ENCODE data around the gene DCANP1.

The DCANP1 gene

DNA sequence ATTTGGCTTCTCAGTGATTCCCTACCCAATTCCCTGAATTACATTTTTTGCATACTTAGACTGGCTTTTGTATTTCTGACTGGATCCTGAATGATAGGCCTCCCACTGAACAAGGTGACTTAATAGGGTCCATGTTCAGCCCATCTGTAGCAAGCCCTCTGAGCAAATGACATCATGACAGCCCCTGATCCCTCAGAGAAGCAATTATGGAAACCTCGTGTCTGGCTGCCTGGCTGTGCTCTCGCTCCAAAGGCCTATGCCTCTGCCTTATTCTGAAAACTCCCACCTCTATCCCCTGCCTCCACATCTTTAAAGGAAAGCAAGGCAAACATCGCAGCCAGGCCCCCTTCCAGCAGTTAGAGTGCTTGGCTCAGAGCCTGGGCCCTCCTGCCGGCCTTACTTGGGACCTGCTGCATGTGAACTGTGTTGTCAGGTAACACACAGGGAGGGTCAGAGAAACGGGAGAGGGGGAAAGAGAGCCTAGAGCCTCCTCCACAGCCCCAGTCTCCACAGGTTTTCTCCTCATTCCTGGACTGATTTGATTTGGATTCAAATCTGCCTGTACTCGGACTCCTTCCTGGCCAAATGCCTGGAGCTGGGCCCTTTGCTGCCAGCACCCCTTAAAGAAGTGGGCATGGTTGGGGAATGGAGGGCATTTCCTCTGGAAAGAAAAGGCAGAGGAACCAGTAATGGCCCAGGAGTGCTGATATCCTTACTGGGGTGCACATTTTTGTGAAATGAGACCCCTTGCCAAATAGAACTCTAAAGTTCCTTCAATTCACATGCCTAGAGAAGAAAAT lies 3.8 kb downstream of the DCANP1 start:
- in situ Hi-C loops (cut with MboI; ENCODE audit: low sequenced_read_pairs): no loop called here

GRCh38 chr5:135442431-135443160 lies 4.6 kb downstream of the DCANP1 start:
- in situ Hi-C loops (cut with MboI; ENCODE audit: low sequenced_read_pairs): no loop called here

DNA sequence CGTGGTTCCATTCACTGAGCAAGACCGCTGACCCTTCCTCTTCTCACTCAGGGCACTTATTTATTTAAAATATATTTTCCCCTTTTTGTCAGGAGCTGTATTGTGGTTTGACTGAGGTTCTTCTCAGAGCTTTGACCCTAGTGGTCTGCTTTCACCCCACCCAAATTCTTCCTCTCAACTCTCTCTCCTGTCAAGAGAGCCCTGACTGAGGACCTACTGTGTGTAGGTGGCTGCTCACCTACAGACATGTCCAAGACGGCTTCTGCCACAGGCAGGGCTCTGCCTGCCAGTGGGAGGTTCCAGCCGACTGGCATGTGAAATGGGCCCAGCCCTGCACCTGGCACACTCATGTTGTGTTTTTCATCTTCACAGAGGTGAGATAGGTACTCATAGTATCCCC lies 5.2 kb downstream of the DCANP1 start:
- in situ Hi-C loops (cut with MboI; ENCODE audit: low sequenced_read_pairs): no loop called here

DNA sequence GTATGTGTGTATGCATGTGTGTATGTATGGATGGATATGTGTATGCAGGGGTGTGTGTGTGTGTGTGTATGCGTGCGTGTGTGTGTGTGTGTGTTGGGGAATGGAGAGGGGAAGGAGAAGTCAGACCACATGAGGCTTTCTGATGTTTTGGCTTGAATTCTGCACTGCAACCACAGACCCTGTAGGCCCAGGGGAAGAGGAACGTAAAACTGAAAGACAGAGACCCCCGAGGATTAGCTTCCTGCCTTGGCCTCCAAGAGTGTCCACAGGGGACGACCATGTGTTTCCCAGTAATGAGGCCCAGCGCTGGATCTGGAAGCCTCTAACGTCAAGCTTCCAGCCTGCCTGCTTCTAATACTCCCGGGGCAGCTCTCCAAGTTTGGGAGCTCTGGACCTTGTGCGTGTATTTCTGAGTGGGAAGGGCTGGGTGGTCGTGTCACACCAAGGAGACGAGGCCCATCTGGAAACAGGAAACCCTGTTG lies 5.8 kb downstream of the DCANP1 start:
- in situ Hi-C loops (cut with MboI; ENCODE audit: low sequenced_read_pairs): no loop called here

GRCh38 chr5:135440916-135441315 lies 6.2 kb downstream of the DCANP1 start:
- in situ Hi-C loops (cut with MboI; ENCODE audit: low sequenced_read_pairs): no loop called here

GRCh38 chr5:135439231-135440205 lies 7.6 kb downstream of the DCANP1 start:
- in situ Hi-C loops (cut with MboI; ENCODE audit: low sequenced_read_pairs): no loop called here

GRCh38 chr5:135438636-135439221 lies 8.4 kb downstream of the DCANP1 start:
- in situ Hi-C loops (cut with MboI; ENCODE audit: low sequenced_read_pairs): no loop called here

GRCh38 chr5:135437796-135438560 lies 9.2 kb downstream of the DCANP1 start:
- in situ Hi-C loops (cut with MboI; ENCODE audit: low sequenced_read_pairs): no loop called here

- in situ Hi-C loops (cut with MboI; ENCODE audit: low sequenced_read_pairs): no loop called here
These were observed 9.7 kb downstream of the DCANP1 start for GRCh38 chr5:135437422-135437795.

DNA sequence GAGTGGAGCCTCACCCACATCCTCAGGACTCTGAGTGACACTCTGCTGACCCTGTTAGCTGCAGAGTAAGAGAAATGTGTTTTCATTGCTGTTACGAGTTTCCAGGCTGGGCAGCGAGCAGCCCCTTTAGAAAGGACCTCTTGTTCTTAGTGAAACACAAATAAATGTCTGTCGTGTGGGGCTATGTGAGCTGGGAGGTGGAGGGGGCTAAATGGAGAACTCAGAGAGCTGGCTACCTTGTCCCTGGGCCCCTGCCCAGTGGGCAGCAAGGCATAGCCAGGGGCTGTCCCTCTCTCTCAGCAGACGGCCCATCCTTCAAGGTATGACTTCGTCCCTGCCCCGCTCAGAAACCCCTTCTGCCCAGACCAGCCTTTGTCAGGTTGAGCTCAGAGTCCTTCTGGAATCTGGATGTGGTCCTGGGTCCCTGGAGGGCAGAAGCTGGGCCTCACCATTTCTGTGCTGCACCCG lies 10.2 kb downstream of the DCANP1 start:
- in situ Hi-C loops (cut with MboI; ENCODE audit: low sequenced_read_pairs): no loop called here

DNA sequence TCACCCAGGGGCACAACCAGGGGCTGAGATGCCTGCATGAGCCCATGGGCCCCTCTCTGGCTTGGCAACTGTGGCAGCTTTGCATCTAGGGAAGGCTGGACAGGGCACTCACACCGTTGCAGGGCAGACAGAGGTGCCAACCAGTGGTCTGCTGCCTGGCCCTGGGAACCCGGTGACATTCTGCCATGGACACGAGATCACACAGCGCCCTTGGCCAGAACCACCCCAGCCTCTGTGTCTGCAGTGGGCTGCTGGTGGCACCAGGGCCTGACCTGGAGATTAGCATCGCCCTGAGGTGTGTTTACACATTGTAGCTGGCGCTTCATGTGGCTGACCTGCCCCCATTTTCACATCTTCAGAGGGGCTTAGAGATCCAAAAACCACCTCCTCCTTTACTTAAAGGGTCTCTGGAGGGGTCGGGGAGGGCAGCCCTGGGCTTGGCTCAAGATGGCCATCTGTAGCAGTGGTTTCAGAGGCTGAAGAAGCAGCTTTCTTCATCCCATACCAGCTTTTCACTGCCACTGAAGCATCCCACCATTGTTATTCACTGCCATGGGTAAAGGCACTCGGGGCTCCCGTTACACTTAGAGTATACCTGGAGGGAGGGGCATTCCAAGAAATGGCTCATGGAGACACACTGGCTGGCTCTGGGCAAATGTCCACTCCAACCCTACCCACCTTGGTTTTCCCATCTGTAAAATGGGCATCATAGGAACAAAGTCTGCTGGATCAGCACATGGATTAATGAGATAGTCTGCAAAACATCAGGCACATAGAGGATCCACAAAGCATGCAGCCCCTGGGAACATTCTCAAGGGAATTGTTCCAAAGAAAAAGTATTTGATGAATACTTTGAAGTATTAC lies 11.4 kb downstream of the DCANP1 start:
- in situ Hi-C loops (cut with MboI; ENCODE audit: low sequenced_read_pairs): no loop called here

DNA sequence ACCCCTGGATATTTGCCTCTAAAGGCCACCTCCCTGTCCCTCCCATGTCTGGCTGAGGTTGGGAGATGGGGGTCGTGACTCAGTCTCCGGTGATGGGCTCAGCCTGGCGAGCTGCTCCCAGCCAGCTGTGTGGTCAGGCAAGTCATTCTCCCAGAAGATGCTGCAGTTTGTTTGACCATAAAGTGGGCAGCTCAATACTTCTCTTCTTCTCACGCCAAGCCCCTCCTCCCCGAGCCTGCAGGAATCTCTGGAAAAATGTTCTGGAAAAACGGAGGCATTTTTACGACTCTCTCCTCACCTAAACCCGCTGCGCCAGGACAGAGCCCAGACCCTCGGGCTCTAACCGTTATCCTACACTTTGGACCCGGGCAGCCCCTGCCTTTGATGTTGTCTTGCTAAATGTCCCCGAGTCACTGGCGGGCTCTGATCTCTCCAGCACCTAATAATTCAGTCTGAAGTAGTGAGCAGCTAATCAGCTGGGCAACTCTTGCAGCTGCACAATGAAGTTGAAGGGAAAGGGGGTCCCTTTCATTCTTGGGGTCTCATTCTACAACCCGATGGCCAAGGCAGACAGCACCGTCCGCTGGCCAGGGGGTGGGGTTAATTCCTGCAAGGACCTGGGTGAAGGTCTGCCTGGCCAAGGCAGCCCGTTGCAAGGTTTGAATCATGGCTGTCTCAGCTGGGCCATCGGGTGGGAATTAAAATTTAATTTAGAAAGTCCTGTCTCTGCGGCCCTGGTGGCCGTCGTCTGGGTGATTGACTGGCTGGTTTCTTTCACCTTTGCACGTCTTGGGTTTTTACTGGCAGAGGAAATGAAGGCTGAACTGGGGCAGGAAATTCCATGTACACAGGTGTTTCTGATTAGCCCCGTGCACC lies 12.3 kb downstream of the DCANP1 start:
- in situ Hi-C loops (cut with MboI; ENCODE audit: low sequenced_read_pairs): no loop called here

DNA sequence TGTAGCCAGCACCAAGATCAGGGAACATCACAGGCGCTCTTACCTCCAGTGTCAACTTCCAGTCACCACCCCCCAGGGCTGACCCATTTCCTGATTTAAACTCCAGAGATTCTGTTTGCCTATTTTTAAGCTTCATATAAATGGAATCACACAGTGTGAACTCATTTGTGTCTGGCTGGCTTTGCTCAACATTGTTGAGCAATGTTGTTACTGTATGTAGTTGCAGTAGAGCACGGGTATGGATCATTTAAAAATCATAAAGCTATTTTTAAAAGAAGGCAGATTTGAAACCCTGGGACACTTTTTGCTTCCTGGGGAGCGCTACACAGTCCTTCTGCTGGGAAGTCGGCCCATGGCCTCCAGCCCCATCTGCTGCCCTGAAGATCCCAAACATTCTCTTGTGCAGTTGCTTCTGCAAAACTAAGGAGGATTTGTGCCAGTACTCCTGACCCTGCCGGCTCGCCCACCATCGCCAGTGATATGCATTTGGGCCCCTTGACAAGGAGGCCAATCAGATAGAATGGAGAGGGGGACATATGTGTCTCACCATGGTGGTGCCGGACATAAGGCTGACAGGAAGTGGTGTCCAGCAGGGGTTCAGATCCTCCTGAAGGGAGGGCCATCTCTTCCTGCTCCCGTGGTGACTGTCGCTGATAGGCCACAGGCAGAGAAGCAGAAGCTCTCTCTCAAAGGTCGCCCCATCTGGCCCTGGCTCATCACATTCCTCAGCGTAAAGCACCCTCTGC lies 13.3 kb downstream of the DCANP1 start:
- in situ Hi-C loops (cut with MboI; ENCODE audit: low sequenced_read_pairs): no loop called here

GRCh38 chr5:135432113-135432512 lies 15.0 kb downstream of the DCANP1 start:
- in situ Hi-C loops (cut with MboI; ENCODE audit: low sequenced_read_pairs): no loop called here

- in situ Hi-C loops (cut with MboI; ENCODE audit: low sequenced_read_pairs): no loop called here
These were observed 17.1 kb downstream of the DCANP1 start for GRCh38 chr5:135430135-135430437.

DNA sequence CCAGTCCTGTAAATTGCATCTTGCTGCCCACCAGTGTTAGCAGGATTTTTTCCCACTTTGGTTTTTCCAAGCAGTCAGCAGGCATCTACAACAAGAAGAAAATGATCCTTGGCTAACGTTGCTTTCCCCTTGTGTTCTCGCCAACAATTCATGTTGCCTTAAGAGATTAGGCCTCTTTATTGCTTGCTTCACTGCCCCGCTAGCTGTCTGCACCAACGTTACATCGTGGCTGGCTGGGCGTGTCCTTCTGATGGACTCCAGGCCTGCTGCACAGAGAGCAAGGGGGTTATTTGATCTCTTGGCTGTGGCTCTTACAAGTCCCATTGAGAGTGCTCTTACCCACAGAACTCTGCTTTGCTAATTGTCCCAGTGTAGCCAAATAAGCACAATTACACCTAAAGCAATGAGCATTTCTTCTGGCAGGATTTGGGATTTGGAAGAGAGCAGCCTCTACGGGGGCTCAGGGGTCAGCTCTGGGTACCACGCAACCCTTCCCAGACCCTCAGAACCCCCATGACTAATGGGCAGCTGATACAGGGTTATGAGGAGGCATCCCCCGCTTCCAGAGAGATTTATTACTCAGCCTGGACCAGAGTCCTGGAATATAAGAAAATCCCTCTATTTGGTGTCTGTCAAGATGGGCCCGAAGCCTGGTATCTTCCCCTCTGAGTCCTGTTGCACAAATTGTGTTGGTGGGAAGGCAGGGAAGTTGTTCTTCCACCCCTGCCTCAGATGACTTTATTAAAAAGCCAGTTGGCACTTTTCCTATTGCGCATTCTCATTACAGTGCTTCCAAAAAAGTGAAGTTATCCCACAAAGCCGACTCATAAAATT lies 17.6 kb downstream of the DCANP1 start:
- in situ Hi-C loops (cut with MboI; ENCODE audit: low sequenced_read_pairs): no loop called here

DNA sequence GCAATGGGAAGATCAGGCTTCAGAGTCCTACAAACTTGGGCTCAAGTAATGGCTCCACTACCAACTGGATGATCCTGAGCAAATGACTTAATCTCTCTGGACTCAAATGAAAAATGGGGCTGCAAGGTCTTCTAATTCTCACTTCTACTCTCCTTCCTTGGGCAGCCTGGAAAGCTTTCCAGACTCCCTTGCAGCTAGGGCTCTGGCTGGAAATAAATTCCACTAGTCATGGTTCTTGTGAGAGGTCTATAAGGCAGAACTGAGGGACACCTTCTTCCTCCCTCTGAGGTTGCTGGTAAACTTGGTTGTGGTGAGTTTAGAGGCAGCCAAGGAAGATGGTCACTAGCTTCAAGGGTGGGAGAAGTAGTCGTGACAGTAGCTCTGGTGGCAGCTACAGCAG lies 18.6 kb downstream of the DCANP1 start:
- in situ Hi-C loops (cut with MboI; ENCODE audit: low sequenced_read_pairs): no loop called here
